ENCODE measurements around the gene ALPK1.
"Not testable (repeated sequence)": the region's sequence is repeated elsewhere in the genome, so short reads cannot be mapped to it uniquely, and the experiment has no call there.

Gene ALPK1

DNA sequence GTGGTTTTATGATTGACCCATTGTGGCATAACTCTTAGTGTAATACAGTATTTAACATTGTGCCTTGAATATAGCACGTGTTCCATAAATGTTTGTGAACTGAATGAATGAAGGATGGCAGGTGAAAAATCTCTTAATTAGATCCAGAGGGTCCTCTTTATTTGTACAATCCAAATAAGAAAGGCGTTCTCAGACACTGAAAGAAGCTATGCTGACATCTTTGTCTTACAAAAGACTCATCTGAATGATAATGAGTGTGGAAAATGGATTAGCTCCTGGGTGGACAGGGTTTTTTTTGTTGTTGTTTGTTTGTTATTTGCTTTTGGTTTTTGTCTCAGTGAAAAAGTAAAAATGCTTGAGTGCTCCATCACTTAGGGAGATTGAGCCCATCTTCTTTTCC, 156.2 kb downstream of the ALPK1 start:
- DNase-seq (ENCODE audit: low spot score), result no peak

DNA sequence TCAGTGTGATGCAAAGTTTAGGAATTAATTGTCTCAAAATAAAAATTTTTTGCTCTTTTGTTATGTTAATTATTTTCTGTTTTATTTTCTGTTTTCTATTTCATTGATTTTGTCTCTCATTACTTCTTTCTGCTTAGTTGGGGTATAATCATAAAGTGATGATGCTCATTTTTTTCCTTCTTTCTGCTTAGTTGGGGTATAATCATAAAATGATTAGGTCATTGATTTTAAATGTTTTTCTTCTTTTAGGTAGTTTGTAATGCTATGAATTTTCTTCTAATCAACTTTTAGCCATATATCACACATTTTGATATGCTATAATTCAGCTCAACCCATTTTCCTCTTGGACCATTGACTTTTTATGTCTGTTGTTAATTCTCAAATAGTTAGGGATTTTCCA, 175.1 kb downstream of the ALPK1 start:
- no peak for DNase-seq (ENCODE audit: low spot score)

DNA sequence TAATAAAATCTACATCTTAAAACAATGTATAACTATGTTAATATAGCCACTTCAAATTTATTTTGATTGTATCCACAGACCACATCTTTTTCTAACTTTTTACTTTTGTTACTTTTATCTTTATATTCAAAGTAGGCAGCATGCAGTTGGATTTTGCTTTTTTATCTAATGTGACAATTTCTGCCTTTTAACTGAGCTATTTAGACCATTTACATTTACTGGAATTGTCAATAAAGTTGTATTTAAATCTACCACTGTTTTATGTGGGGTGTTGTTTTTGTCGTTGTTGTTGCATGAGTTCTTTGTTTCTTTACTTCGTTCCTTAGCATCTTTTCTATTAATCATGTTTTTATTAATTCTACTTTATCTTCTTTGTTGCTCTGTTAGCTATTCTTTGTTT, 176.8 kb downstream of the ALPK1 start:
- no peak for DNase-seq (ENCODE audit: low spot score)

DNA sequence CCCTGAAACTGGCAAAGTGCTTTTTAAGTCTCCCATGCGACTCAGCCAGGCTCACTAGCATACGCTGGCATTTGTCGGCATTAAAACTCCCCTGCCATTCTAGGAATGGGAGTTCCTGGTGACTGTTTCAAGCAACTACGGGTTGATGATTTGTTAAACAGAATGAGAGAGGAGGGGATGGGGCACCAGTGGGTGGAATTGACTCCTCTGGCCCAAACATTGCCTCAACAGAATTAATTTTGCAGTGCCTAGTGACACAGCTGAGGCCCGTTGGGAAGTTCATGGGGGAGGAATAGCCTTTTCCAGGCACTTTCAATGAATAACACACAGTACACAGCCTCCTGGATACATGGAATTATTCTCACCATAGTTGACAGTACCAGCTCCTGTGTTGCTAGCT, 188.8 kb downstream of the ALPK1 start:
- DNase-seq (ENCODE audit: low spot score), result no peak

DNA sequence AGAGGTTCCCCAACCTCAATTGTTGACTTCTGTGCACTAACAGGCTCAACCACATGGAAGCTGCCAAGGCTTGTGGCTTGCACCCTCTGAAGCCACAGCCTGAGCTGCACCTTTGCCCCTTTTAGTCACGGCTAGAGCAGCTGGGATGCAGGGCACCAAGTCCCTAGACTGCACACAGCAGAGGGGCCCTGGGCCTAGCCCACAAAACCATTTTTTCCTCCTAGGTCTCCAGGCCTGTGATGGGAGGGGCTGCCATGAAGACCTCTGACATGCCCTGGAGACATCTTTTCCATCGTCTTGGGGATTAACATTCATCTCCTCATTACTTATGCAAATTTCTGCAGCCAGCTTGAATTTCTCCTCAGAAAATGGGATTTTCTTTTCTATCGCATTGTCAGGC, 193.6 kb downstream of the ALPK1 start:
- not testable (repeated sequence) for DNase-seq (ENCODE audit: low spot score)
